ENCODE measurements around the gene NDUFC1.

Gene NDUFC1

GRCh38 chr4:139247241-139247640 is 55.0 kb downstream of the NDUFC1 start:
- DNase-seq (ENCODE audit: low spot score): no peak

DNA sequence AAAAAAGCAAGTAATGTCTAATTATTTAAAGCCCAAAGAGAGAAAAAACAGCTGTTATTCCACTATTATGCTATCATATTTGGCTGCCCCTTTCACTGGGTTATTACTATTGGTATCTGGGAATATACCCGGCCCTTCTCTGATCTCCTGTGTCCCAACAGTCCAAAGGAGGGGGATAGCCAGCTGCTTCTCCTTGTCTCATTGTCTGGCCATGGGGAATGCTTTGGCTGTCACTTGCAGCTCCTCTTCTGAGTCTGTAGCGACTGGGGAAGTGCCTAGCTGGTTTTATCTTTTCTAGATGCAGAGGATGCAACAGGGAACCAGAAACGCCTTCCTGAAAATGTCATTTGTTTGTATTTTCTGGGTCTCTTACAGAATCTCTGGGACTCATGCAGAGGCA is 56.1 kb downstream of the NDUFC1 start:
- DNase-seq (ENCODE audit: low spot score): no peak

- DNase-seq (ENCODE audit: low spot score): no peak
These were observed 56.7 kb downstream of the NDUFC1 start for GRCh38 chr4:139245590-139245989.

- no peak for DNase-seq (ENCODE audit: low spot score)
These were observed 58.6 kb downstream of the NDUFC1 start for GRCh38 chr4:139243448-139244365.

DNA sequence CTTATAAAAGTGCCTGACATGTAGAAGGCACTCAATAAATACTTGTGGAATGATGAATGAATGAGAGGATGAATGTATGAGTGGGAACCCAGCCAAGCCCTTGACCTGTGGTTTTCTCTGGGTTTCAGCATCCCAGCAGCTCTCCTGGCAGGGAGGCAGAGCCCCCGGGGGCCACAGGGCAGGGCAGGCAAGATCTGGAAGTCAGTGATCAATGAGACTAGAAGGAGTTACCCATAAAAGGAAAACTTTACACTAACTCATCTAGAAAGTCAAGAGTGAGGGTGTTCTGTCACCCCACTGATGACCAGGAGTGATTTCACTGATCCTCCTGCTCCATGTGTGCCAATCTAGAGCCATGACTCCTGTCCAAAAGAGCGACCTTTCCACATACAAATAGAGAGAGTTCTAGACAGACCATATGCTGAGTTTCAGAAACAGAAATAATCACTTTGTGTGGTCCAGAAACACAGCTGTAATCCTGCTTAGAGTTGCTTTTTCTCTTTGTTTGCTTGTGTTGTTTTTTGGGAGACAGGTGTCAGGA is 59.7 kb downstream of the NDUFC1 start:
- DNase-seq (ENCODE audit: low spot score): no peak

GRCh38 chr4:139241784-139242151 is 60.5 kb downstream of the NDUFC1 start:
- DNase-seq (ENCODE audit: low spot score): no peak

- DNase-seq (ENCODE audit: low spot score): no peak
These were observed 61.0 kb downstream of the NDUFC1 start for GRCh38 chr4:139241086-139241783.

Measured in ecto neural progenitor cell (in vitro differentiated cells).